HepG2 (cell line): Measurements from ENCODE around the gene FAHD1. TPM values are rescaled to one million over a fixed set of nuclear protein-coding genes. Genes with fewer than 3 reads are reported as not detected.

Experiments
- ARID3A ChIP-seq: IDR thresholded peaks from 2 replicates; pipeline ENCODE4 v1.6.1; 2012; ENCODE audit warnings: low read depth, low read length, improper control_type of control experiment
- CEBPB ChIP-seq: IDR thresholded peaks from 2 replicates; pipeline ENCODE4 v1.6.1; 2011; ENCODE audit warnings: low read depth, low read length, improper control_type of control experiment, borderline replicate concordance
- CEBPG ChIP-seq: IDR thresholded peaks from 2 replicates; pipeline ENCODE4 v1.6.1; 2016
- CENPX ChIP-seq: sonication (generic); formaldehyde crosslinking; IDR thresholded peaks from 2 replicates; pipeline ENCODE4 v1.9.0; 2021; ENCODE audit warnings: mild to moderate bottlenecking, missing genetic modification reagents, moderate library complexity
- CHCHD3 ChIP-seq: sonication (generic); formaldehyde crosslinking; IDR thresholded peaks from 2 replicates; pipeline ENCODE4 v1.8.0; 2022; ENCODE audit warnings: mild to moderate bottlenecking, missing genetic modification reagents, moderate library complexity
- ELF4 ChIP-seq: sonication (generic); formaldehyde crosslinking; IDR thresholded peaks from 2 replicates; pipeline ENCODE4 v1.5.0; 2020; ENCODE audit warnings: missing genetic modification reagents, mild to moderate bottlenecking, moderate library complexity, borderline replicate concordance
- HDAC1 ChIP-seq: sonication (generic); formaldehyde crosslinking; IDR thresholded peaks from 2 replicates; pipeline ENCODE4 v1.5.1; 2020; ENCODE audit warnings: mild to moderate bottlenecking, missing genetic modification reagents
- HNF1B ChIP-seq: sonication (generic); formaldehyde crosslinking; IDR thresholded peaks from 2 replicates; pipeline ENCODE4 v1.5.1; 2020; ENCODE audit warnings: mild to moderate bottlenecking, moderate library complexity, missing genetic modification reagents
- JUNB ChIP-seq: sonication (generic); formaldehyde crosslinking; IDR thresholded peaks from 2 replicates; pipeline ENCODE4 v1.8.0; 2022; ENCODE audit warnings: missing genetic modification reagents, mild to moderate bottlenecking, borderline replicate concordance
- KDM6A ChIP-seq: IDR thresholded peaks from 2 replicates; pipeline ENCODE4 v1.6.1; 2016; ENCODE audit warnings: low read depth
- MAFG ChIP-seq: sonication (generic); formaldehyde crosslinking; IDR thresholded peaks from 2 replicates; pipeline ENCODE4 v1.5.1; 2020; ENCODE audit warnings: mild to moderate bottlenecking, missing genetic modification reagents
- MAFK ChIP-seq, 2 experiments: IDR thresholded peaks in 1 of 2; conservative IDR thresholded peaks in 1 of 2; 2 replicates each; pipeline ENCODE4 v1.6.1; 2011; ENCODE audit warnings: improper control_type of control experiment in 2 of 2, low read length in 2 of 2
- MED1 ChIP-seq: sonication (generic); formaldehyde crosslinking; IDR thresholded peaks from 2 replicates; pipeline ENCODE4 v1.4.0; 2020; ENCODE audit warnings: missing genetic modification reagents
- NCOR1 ChIP-seq: fragments of 200-600 bp; sonication (generic); IDR thresholded peaks from 2 replicates; pipeline ENCODE4 v1.7.0; 2017; ENCODE audit warnings: antibody characterized with exemption, low read length, borderline replicate concordance
- PHF21A ChIP-seq: sonication (generic); formaldehyde crosslinking; IDR thresholded peaks from 2 replicates; pipeline ENCODE4 v1.5.0; 2020; ENCODE audit warnings: mild to moderate bottlenecking, missing genetic modification reagents
- POLR2G ChIP-seq: fragments of 200-400 bp; formaldehyde crosslinking; IDR thresholded peaks from 2 replicates; pipeline ENCODE4 v1.6.1; 2018; ENCODE audit warnings: mild to moderate bottlenecking, low read depth, low read length, moderate library complexity
- RNF2 ChIP-seq: fragments of 450-650 bp; conservative IDR thresholded peaks from 2 replicates; pipeline ENCODE4 v1.6.1; 2016; ENCODE audit warnings: low read depth
- SPEN ChIP-seq: sonication (generic); formaldehyde crosslinking; IDR thresholded peaks from 2 replicates; pipeline ENCODE4 v1.5.1; 2020; ENCODE audit warnings: low read depth, mild to moderate bottlenecking, missing genetic modification reagents
- STAT6 ChIP-seq: sonication (generic); formaldehyde crosslinking; IDR thresholded peaks from 2 replicates; pipeline ENCODE4 v1.4.0; 2020; ENCODE audit warnings: missing genetic modification reagents, mild to moderate bottlenecking, borderline replicate concordance
- ZGPAT ChIP-seq: IDR thresholded peaks from 2 replicates; pipeline ENCODE4 v1.6.1; 2016; ENCODE audit warnings: mild to moderate bottlenecking
- ZKSCAN1 ChIP-seq: fragments of 150-350 bp; IDR thresholded peaks from 2 replicates; pipeline ENCODE4 v1.6.1; 2014; ENCODE audit warnings: low read length
- ZNF18 ChIP-seq: sonication (generic); formaldehyde crosslinking; IDR thresholded peaks from 2 replicates; pipeline ENCODE4 v1.8.0; 2022; ENCODE audit warnings: mild to moderate bottlenecking, missing genetic modification reagents; ENCODE audit not compliant: insufficient replicate concordance
- polyA plus RNA-seq, 8 experiments: library from polyadenylated mRNA; depleted of rRNA in 3 of 8; stranded (reverse) in 7 of 8; unstranded in 1 of 8; fragments of >200 nt; fragmentation: Illumina TruSeq in 4 of 8; extraction: Trizol in 4 of 8; gene quantifications; 2 replicates each; pipeline versions ENCODE4 v1.2.1 to v1.2.3, GENCODE V29; 2011 to 2016; ENCODE audit warnings: low read depth in 4 of 8, missing spikeins in 1 of 8, mixed read lengths in 1 of 8; ENCODE audit not compliant: insufficient read depth in 1 of 8
- total RNA-seq, 5 experiments: library from RNA; depleted of rRNA; stranded (reverse); fragments of >200 nt; fragmentation: Illumina TruSeq; extraction: Trizol; gene quantifications; 2 replicates each; pipeline ENCODE4 v1.2.3, GENCODE V29; 2016; ENCODE audit warnings: low read depth in 1 of 5

The FAHD1 gene
- total and polyA plus RNA-seq, 2 of the 13 experiments (the other 11 are each of a cell fraction or from before 2014, with no cell fraction given) = 39.0 to 45.3 TPM

- TF ChIP-seq ZGPAT (CRISPR knock-in tag) = peak; percentile 26; the same call in 1 of the 2 replicates
- TF ChIP-seq STAT6 (CRISPR knock-in tag) = no peak
- 0 out of 4 replicates have a peak, but pooled peaks of 1 of the 2 experiments have one; percentile 9 for TF ChIP-seq MAFK (conservative IDR thresholded peaks at IDR 0.05 in 1 of 2, IDR thresholded peaks at IDR 0.05 in 1 of 2; ENCODE audit: low read length in 2 of 2)
- TF ChIP-seq KDM6A = no peak
- 0 out of 2 replicates have a peak, but pooled peaks have one; percentile 42 for TF ChIP-seq ZKSCAN1
- TF ChIP-seq ZNF18 (CRISPR knock-in tag) = no peak
- peak; percentile 49; the same call in 1 of the 2 replicates for TF ChIP-seq CEBPB
- peak; percentile 63 for TF ChIP-seq PHF21A (CRISPR knock-in tag)
- TF ChIP-seq ELF4 (CRISPR knock-in tag) = no peak
- no peak for TF ChIP-seq RNF2
- TF ChIP-seq MAFG (CRISPR knock-in tag) = no peak
- peak; percentile 55; the same call in 1 of the 2 replicates for TF ChIP-seq HDAC1 (CRISPR knock-in tag)
- no peak for TF ChIP-seq HNF1B (CRISPR knock-in tag)
- peak; percentile 52; the same call in 1 of the 2 replicates for TF ChIP-seq POLR2G
- no peak for TF ChIP-seq JUNB (CRISPR knock-in tag)
- TF ChIP-seq CHCHD3 (CRISPR knock-in tag) = no peak
- TF ChIP-seq CENPX (CRISPR knock-in tag) = no peak
- peak; percentile 4; the same call in 1 of the 2 replicates for TF ChIP-seq MED1
- peak; percentile 75 for TF ChIP-seq CEBPG (CRISPR knock-in tag)
- TF ChIP-seq NCOR1 = peak; percentile 21; the same call in 1 of the 2 replicates
- TF ChIP-seq SPEN (CRISPR knock-in tag) = no peak
- 0 out of 2 replicates have a peak, but pooled peaks have one; percentile 37 for TF ChIP-seq ARID3A
Measured at GRCh38 chr16:1830213-1830612, 3.2 kb downstream of the FAHD1 start (continued).
